AG04449 (cell line): Measurements from ENCODE around the gene AGAP1.

Experiments used
- CTCF ChIA-PET: fragments of 350-600 bp; formaldehyde crosslinking; extraction: SDS; loops from one replicate; lab custom pipeline; 2021; ENCODE audit warnings: antibody characterized with exemption; lab: Yijun Ruan, JAX
- POLR2A ChIA-PET: fragments of 400-600, 350-600 bp; formaldehyde crosslinking; extraction: SDS; loops from one replicate; lab custom pipeline; 2020; ENCODE audit warnings: antibody characterized with exemption, inconsistent platforms; lab: Yijun Ruan, JAX
- DNase-seq: peaks from one replicate; pipeline ENCODE4 v3.0.0-alpha.2; 2010; ENCODE audit warnings: low read depth, low spot score
- H3K4me3 ChIP-seq: 2 replicates; pipeline ENCODE4 v1.5.1; 2011; ENCODE audit warnings: low read depth, mild to moderate bottlenecking, control low read depth, low read length
- TF ChIP-seq, protein P1 (sequence below): IDR thresholded peaks from one replicate; pipeline ENCODE4 v1.5.1; 2011; ENCODE audit warnings: mild to moderate bottlenecking, moderate library complexity, low read length, control low read depth, inconsistent platforms; ENCODE audit not compliant: insufficient read depth; ENCODE audit errors: missing control alignments

The AGAP1 gene

GRCh38 chr2:235685024-235685721 is 191.3 kb downstream of the AGAP1 start:
- no peak for DNase-seq
- TF ChIP-seq, protein P1, sequence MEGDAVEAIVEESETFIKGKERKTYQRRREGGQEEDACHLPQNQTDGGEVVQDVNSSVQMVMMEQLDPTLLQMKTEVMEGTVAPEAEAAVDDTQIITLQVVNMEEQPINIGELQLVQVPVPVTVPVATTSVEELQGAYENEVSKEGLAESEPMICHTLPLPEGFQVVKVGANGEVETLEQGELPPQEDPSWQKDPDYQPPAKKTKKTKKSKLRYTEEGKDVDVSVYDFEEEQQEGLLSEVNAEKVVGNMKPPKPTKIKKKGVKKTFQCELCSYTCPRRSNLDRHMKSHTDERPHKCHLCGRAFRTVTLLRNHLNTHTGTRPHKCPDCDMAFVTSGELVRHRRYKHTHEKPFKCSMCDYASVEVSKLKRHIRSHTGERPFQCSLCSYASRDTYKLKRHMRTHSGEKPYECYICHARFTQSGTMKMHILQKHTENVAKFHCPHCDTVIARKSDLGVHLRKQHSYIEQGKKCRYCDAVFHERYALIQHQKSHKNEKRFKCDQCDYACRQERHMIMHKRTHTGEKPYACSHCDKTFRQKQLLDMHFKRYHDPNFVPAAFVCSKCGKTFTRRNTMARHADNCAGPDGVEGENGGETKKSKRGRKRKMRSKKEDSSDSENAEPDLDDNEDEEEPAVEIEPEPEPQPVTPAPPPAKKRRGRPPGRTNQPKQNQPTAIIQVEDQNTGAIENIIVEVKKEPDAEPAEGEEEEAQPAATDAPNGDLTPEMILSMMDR, result no peak
- POLR2A ChIA-PET, result no interaction called here
- CTCF ChIA-PET, result interaction anchor here (1.6 kb wide), 1 partner anchor 10 kb away, joined by 6 read pairs; no protein-coding TSS in a partner anchor
- no peak overlapping the region for H3K4me3 ChIP-seq

- TF ChIP-seq, protein P1, result no peak
- no peak for DNase-seq
- H3K4me3 ChIP-seq, result no peak overlapping the region
- POLR2A ChIA-PET, result no interaction called here
- CTCF ChIA-PET, result interaction anchor here (0.9 kb wide), 1 partner anchor 13 kb away, joined by 3 read pairs; no protein-coding TSS in a partner anchor
Measured at GRCh38 chr2:235688511-235689426, 194.9 kb downstream of the AGAP1 start.

GRCh38 chr2:235689427-235689853 is 195.6 kb downstream of the AGAP1 start:
- TF ChIP-seq, protein P1, result no peak
- CTCF ChIA-PET, result interaction anchor here (0.9 kb wide), 1 partner anchor 13 kb away, joined by 3 read pairs; no protein-coding TSS in a partner anchor
- no peak overlapping the region for H3K4me3 ChIP-seq
- POLR2A ChIA-PET, result no interaction called here
- no peak for DNase-seq

DNA sequence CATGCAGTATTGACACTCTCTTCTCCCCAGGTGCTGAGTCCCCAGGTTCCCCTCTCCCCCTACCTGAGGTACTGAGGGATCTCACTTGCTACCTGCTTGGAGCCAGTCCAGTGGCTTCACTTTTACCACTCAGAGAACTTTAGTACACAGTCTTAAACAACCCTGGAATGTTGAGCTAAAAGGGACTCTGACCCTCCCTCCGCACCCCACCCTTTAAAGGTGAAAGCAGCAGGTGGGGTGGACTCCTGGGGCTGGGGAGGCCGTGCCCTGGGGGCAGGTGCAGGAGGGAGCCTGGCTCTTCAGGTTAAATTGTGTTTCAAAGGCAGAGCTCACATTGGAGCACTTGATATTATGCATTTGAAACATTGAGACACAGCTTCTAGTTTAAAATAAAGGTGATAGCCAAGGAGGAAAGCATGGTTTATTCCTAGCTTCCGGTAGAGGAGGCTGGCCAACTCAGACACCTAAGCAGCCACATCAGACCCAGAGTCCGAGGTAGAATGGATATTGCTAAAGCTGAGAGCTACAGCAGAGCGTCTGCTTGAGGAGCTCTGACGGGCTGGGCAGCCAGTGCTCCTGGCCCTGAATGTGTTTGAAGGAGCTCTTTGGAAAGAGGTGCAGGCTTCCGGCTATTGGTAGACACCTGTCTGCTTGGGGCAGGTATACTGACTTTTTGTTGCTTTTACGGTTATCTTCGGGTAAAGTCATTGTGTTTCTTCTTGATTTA is 196.4 kb downstream of the AGAP1 start:
- CTCF ChIA-PET, result interaction anchor here (1.2 kb wide), 1 partner anchor 95 kb away, joined by 6 read pairs; no protein-coding TSS in a partner anchor
- no peak for DNase-seq
- TF ChIP-seq, protein P1, result no peak
- POLR2A ChIA-PET, result interaction anchor here (0.6 kb wide), 1 partner anchor 9 kb away, joined by 4 read pairs; no protein-coding TSS in a partner anchor
- H3K4me3 ChIP-seq, result no peak overlapping the region

DNA sequence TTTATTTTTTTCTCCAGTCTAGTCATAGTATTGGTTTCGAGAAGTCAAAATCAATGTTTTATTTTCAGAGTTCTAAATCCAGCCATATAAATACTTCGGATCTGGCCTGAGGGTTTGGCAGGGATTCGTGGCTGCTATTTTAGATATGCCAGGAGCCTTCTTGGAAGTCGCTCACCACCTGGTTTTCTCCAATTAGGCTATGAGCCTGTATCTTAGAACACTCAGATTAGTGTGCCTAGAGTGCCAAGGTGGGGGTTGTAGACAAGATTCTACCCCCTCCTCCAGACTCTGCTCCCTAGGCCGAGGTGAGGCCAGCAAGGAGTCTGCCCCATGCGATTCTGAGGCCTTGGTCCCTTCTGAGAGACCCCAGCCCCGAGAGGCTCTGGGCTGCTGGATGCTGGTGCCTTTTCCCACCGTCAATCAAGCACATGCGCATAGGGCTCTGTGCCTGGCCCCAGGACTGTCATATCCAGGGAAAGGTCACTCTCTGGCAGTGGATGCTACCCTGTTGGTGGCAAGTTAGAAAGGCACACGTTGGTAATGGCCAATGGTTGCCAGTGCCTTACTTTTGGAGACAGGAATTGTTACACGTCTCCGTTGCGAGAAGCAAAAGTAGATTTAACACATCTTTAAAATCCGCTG is 197.1 kb downstream of the AGAP1 start:
- POLR2A ChIA-PET, result no interaction called here
- no peak overlapping the region for H3K4me3 ChIP-seq
- CTCF ChIA-PET, result interaction anchor here (1.2 kb wide), 1 partner anchor 95 kb away, joined by 6 read pairs; no protein-coding TSS in a partner anchor
- TF ChIP-seq, protein P1, result no peak
- no peak for DNase-seq
